OCI-LY3 (cell line): Measurements from ENCODE around the gene TLN1.

Experiments used
- H2AFZ ChIP-seq: fragments of 200-600, 300-600 bp; shearing (Covaris generic); 2 replicates; pipeline ENCODE4 v1.6.0; 2014; ENCODE audit warnings: antibody characterized with exemption, low read depth, low read length
- H3K27ac ChIP-seq: fragments of 200-600, 300-600 bp; sonication (generic); 2 replicates; pipeline ENCODE4 v1.5.1; 2014; ENCODE audit warnings: mild to moderate bottlenecking, low read length, moderate library complexity, mixed read lengths
- H3K27me3 ChIP-seq: fragments of 200-600, 300-600 bp; sonication (generic); 2 replicates; pipeline ENCODE4 v1.6.1; 2014; ENCODE audit warnings: low read depth, low read length, mixed read lengths
- H3K36me3 ChIP-seq: fragments of 200-600, 300-600 bp; sonication (generic); replicated peaks from 2 replicates; pipeline ENCODE3; 2014; ENCODE audit warnings: low read depth, low read length, mixed read lengths
- H3K4me1 ChIP-seq: fragments of 300-600, 200-600 bp; sonication (generic); 2 replicates; pipeline ENCODE4 v1.6.1; 2014; ENCODE audit warnings: low read length, mixed read lengths
- H3K4me2 ChIP-seq: fragments of 200-600, 300-600 bp; sonication (generic); 2 replicates; pipeline ENCODE4 v1.6.1; 2014; ENCODE audit warnings: low read length, mixed read lengths
- H3K4me3 ChIP-seq: fragments of 300-600, 200-600 bp; sonication (generic); 2 replicates; pipeline ENCODE4 v1.5.1; 2014; ENCODE audit warnings: antibody characterized with exemption, mild to moderate bottlenecking, low read length, moderate library complexity
- H3K79me2 ChIP-seq: fragments of 300-600, 200-600 bp; shearing (Covaris generic); 2 replicates; pipeline ENCODE4 v1.6.1; 2014; ENCODE audit warnings: mild to moderate bottlenecking, low read length, mixed read lengths
- H3K9ac ChIP-seq: fragments of 300-600, 200-600 bp; shearing (Covaris generic); 2 replicates; pipeline ENCODE4 v1.6.0; 2014; ENCODE audit warnings: mild to moderate bottlenecking, low read length, moderate library complexity
- H3K9me3 ChIP-seq: fragments of 200-600, 300-600 bp; shearing (Covaris generic); 2 replicates; pipeline ENCODE4 v1.6.1; 2014; ENCODE audit warnings: low read length, mixed read lengths; ENCODE audit not compliant: insufficient read depth
- H4K20me1 ChIP-seq: fragments of 200-600, 300-600 bp; sonication (generic); 2 replicates; pipeline ENCODE4 v1.6.1; 2016; ENCODE audit warnings: low read length, mixed read lengths; ENCODE audit not compliant: insufficient read depth
- EZH2phosphoT487 ChIP-seq: fragments of 200-600 bp; shearing (Covaris generic); IDR thresholded peaks from 2 replicates; pipeline ENCODE4 v1.6.1; 2018; ENCODE audit warnings: antibody characterized with exemption, mixed run types, low read depth
- TF ChIP-seq, protein P1 (sequence below): fragments of 200-600, 300-600 bp; sonication (generic); IDR thresholded peaks from 2 replicates; pipeline ENCODE4 v1.5.1; 2014; ENCODE audit warnings: antibody characterized with exemption, low read length, low read depth

Gene TLN1

DNA sequence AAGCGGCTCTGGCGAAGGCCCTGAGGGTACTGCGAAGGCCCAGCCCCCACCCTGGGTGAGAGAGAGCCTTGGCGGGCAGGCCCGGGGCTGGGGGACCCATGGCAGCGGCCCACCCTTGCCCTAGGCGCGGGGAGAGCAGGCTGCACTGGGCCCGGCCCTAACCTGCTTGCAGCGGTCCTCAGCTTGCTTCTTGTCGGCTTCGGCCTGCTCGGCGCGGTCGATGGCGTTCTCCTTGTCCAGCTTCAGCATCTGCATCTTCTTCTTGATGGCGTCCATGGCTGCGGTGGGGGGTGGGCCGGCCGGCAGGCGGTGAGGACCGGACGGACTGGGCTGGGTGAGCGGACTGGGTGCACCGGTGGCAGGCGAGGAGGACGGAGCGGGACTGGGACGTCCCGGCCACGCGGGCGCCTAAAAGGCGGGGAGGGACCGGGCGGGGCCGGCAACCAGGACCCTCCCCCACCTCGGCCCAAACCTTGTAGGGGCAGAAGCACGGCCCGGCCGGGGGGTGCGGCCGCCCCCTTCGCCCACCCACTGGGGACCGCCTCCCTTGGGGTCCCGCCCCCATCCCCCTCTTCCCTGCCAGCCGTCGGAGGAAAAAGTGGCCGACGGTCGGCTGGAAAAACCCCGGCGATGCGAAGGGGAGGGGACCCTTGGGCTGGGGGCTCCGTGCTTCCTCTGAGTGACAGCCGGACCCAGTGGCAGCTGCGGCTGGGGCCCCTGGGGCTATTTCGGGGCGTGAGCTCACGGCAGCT is 42.3 kb downstream of the TLN1 start, which contains the start of gene TPM2:
Gene TPM2, minus strand, starts transcription at position 384 of the 752 bp plus-strand sequence. Its CDS starts 108 bp downstream, at position 276.
- peak within 1 kb of the TSS; percentile 68 for H3K4me2 ChIP-seq
- H3K4me1 ChIP-seq: peaks cover 8% of the 10 kb centered on the region; the same call in 1 of the 2 replicates
- H4K20me1 ChIP-seq: no peaks in the 10 kb centered on the region
- H3K27ac ChIP-seq: no peak within 1 kb of the TSS
- H3K9ac ChIP-seq: peak within 1 kb of the TSS; percentile 82
- no peaks in the 10 kb centered on the region for H3K27me3 ChIP-seq
- no peaks in the 10 kb centered on the region for H3K36me3 ChIP-seq
- H3K4me3 ChIP-seq: peak within 1 kb of the TSS; percentile 83
- H3K79me2 ChIP-seq: no peaks in the 10 kb centered on the region
- no peaks in the 10 kb centered on the region for H3K9me3 ChIP-seq
- peak within 1 kb of the TSS; percentile 82 for H2AFZ ChIP-seq
- no peak for TF ChIP-seq EZH2phosphoT487
- TF ChIP-seq, protein P1, sequence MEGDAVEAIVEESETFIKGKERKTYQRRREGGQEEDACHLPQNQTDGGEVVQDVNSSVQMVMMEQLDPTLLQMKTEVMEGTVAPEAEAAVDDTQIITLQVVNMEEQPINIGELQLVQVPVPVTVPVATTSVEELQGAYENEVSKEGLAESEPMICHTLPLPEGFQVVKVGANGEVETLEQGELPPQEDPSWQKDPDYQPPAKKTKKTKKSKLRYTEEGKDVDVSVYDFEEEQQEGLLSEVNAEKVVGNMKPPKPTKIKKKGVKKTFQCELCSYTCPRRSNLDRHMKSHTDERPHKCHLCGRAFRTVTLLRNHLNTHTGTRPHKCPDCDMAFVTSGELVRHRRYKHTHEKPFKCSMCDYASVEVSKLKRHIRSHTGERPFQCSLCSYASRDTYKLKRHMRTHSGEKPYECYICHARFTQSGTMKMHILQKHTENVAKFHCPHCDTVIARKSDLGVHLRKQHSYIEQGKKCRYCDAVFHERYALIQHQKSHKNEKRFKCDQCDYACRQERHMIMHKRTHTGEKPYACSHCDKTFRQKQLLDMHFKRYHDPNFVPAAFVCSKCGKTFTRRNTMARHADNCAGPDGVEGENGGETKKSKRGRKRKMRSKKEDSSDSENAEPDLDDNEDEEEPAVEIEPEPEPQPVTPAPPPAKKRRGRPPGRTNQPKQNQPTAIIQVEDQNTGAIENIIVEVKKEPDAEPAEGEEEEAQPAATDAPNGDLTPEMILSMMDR: no peak

DNA sequence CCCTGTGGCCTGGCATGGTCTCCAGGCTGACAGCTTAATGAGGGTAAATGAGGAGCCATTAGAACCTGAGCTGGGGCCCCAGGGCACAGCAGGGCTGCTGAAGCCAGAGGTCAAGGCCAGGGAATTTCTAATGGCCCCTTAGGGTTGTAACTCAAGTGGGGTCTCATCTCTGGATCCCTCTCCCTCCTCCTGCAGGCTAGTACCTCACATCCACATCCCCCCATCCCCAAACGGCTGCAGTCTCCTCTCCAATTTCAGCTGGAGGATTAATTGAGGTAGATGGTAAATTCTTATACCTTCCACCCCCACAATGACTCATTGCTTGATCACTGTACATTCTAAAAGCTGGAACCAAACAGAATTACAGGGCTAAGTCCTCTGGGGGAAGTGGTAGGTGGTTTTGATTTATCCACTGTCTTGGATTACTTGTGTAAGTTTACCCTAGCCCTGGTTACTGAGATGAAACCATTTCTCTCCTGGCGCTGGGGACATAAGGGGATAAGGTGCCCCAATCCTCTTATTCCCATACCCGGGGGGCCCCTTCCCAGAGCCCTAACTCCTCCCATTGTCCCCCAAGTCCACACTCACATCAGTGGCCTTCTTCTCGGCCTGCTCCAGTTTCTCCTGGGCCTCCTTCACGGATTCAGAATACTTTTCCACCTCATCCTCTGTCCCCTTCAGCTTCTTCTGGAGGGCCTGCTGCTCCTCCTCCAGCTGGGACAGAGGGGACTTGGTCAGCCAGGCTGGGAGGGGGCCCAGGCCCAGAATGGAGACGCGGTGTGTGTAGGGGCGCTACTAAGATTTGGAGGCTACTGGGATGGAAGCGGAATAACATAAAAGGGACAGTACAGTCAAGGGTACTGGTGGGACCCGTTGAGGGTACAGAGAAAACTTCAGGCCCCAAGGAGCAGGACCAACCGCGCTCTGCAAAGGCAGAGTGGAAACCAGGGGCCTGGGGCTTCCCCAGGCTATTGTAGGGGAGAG is 43.1 kb downstream of the TLN1 start:
- Histone ChIP-seq H3K36me3 (no peaks in the 10 kb centered on the region), H4K20me1 (no peaks in the 10 kb centered on the region), H3K27me3 (no peaks in the 10 kb centered on the region), H3K4me1 (peaks cover 8% of the 10 kb centered on the region; the same call in 1 of the 2 replicates), H3K9me3 (no peaks in the 10 kb centered on the region), H3K4me3 (no peak overlapping the region), H3K4me2 (no peak overlapping the region), H3K27ac (no peak overlapping the region), H2AFZ (no peak overlapping the region), H3K9ac (no peak overlapping the region), H3K79me2 (no peaks in the 10 kb centered on the region)
- TF ChIP-seq, protein P1: no peak

DNA sequence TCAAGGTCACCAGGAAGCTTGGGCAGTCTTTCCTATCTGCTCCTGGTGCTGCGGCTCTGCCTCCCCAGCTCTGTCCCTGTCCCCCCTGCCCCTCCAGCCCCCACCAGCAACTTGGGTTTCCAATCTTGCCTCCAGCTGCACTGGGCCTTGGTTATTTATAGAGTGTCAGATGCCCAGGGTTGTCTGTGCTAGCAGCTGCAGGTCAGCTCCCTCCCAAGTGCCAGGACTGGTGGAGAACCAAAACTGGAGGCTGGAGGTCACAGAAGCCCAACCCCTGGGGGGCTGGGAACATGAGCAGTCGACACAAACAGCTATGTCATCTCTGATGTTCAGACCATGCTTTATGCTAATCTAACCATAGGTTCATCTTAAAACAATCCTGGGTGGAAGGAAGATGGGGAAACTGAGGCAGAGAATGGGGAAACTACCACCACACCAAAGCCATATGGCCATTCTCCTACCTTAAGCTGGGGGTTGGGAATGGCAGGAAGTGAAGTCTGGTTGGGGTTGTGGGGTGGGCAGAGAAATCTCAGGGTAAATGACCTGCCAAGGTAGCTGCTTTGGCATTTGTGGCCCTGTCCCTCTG is 43.9 kb downstream of the TLN1 start:
- Histone ChIP-seq H3K4me1 (peaks cover 8% of the 10 kb centered on the region; the same call in 1 of the 2 replicates), H3K27me3 (no peaks in the 10 kb centered on the region), H3K27ac (no peak overlapping the region), H3K9ac (no peak overlapping the region), H3K4me2 (no peak overlapping the region), H3K79me2 (no peaks in the 10 kb centered on the region), H2AFZ (no peak overlapping the region), H3K4me3 (no peak overlapping the region), H4K20me1 (no peaks in the 10 kb centered on the region), H3K9me3 (no peaks in the 10 kb centered on the region), H3K36me3 (no peaks in the 10 kb centered on the region)
- no peak for TF ChIP-seq EZH2phosphoT487
- TF ChIP-seq, protein P1: no peak
